Activated B cell treated with CpG ODN at 0.5 μM for 24 hours (primary cell): ENCODE results near the gene ZNF12. TPM values are rescaled to one million over a fixed set of nuclear protein-coding genes. Genes with fewer than 3 reads are reported as not detected.
A peak's percentile ranks its signal among the peaks of the same experiment; 100 is the strongest.
"Not testable (repeated sequence)": the region's sequence is repeated elsewhere in the genome, so short reads cannot be mapped to it uniquely, and the experiment has no call there.

Experiments used
- ATAC-seq: fragments of 200-7000 bp; cut with Tn5 transposase; one replicate; pipeline ENCODE4 v1.10.0; 2021; ENCODE audit warnings: low read depth, mild to moderate bottlenecking, moderate library complexity
- CTCF ChIA-PET: fragments of 350-600 bp; sonication (Branson Sonifier 250); formaldehyde crosslinking; loops from one replicate; lab custom pipeline; 2021; ENCODE audit warnings: antibody characterized with exemption; lab: Charles Lee
- POLR2A ChIA-PET: fragments of 350-600 bp; sonication (Branson Sonifier 250); formaldehyde crosslinking; loops from one replicate; lab custom pipeline; 2021; ENCODE audit warnings: antibody characterized with exemption; lab: Charles Lee
- DNase-seq: peaks from one replicate; pipeline ENCODE4 v3.0.0; 2022
- H3K27ac Mint-ChIP-seq: one replicate; pipeline ENCODE4 v1.8.0; 2020; ENCODE audit warnings: mixed read lengths
- H3K27me3 Mint-ChIP-seq: one replicate; pipeline ENCODE4 v1.8.0; 2021; ENCODE audit warnings: mixed read lengths
- H3K36me3 Mint-ChIP-seq: one replicate; pipeline ENCODE4 v1.8.0; 2021; ENCODE audit warnings: low read depth, mixed read lengths
- H3K4me1 Mint-ChIP-seq: one replicate; pipeline ENCODE4 v1.8.0; 2021; ENCODE audit warnings: mixed read lengths
- H3K4me3 Mint-ChIP-seq: one replicate; pipeline ENCODE4 v1.8.0; 2020; ENCODE audit warnings: mild to moderate bottlenecking, mixed read lengths
- H3K9me3 Mint-ChIP-seq: one replicate; pipeline ENCODE4 v1.8.0; 2020; ENCODE audit warnings: mixed read lengths
- intact Hi-C: fragments of 100-400 bp; cut with micrococcal nuclease; formaldehyde crosslinking; loops from one replicate; pipeline ENCODE4 v1.15.1; 2024
- total RNA-seq: library from RNA; stranded (reverse); gene quantifications from 2 replicates; pipeline ENCODE4 v1.2.3, GENCODE V29; 2022
- TF ChIP-seq, protein P1 (sequence below): fragments of 200-600 bp; IDR thresholded peaks from one replicate; pipeline ENCODE4 v1.8.0; 2022; ENCODE audit warnings: antibody characterized with exemption, mild to moderate bottlenecking

Gene ZNF12
- total RNA-seq, 1 donor from 2014 or later, result 35.6 TPM

DNA sequence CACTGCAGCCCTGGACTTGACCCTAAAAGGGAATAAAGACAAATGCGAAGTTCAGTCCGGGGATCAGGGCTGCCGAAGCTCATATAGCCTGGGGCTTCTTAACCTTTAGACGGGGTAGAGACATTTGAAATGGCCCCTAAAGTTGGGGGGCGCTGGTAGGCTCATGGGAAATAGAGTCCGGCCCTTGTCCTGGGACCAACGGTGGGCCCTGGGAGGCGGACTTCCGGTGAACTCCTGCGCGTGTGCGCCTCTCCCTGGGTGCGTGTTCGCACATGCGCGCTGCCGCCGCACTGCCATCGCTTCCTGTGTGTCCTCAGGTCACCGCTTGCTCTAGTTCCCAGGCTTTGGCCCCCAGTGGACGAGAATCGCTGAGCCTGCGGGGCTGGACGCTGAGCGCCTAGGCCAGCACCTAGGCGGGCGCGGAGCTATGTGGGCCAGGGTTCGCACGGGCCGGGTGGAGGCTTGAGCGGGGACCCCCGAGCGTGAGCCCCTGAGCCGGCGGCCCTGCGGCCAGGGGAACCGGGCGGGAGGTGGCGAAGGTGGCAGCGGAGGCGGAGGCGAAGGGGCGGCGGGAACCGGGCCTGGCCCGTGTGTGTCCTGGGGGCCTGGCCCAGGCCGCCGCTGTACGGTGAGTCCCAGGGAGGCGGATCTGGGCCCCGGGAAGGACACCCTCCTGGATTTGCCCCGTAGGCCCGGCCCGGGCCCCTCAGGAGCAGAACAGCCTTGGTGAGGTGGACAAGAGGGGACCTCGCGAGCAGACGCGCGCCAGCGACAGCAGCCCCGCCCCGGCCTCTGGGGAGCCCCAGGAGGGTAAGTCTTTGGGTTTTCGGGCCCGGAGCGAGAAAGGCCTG is 23.0 kb upstream of the ZNF12 start:
- POLR2A ChIA-PET, result interaction anchor here (1.0 kb wide), 1 partner anchor 23 kb away, joined by 6 read pairs; the partner anchor contains the start of gene ZNF12

DNA sequence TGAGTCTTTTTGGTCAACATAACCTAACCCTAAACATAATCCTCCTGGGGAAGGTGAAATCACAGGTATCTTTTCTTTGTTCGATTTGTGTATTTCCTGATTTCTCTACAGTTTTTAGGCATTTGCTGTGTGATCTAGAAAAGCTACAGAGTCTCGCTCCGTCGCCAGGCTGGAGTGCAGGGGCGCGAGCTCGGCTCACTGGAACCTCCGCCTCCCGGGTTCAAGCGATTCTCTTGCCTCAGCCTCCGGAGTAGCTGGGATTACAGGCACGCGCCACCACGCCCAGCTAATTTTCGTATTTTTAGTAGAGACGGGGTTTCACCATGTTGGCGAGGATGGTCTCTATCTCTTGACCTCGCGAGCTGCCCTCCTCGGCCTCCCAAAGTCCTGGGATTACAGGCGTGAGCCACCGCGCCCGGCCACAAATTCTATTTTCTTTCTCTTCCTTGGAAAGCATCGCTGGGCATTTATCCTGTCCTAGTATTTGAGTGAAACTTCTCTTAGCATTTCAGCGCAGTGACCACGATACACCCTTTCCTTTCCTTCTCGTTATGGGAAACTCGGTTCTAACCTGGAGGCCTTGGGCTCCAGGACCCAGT is 22.2 kb upstream of the ZNF12 start:
- CTCF ChIA-PET, result not testable (repeated sequence)

More for the DNA sequence above, 23.0 kb upstream of the ZNF12 start:
- Mint-ChIP-seq H3K4me3 (peak overlapping the region; percentile 88), H3K36me3 (peaks cover 28% of the 10 kb centered on the region), H3K4me1 (peaks cover 40% of the 10 kb centered on the region), H3K27ac (peak overlapping the region; percentile 78), H3K27me3 (no peaks in the 10 kb centered on the region), H3K9me3 (no peaks in the 10 kb centered on the region)
- DNase-seq (peak; percentile 75), ATAC-seq (peak; percentile 88)
- intact Hi-C loops, result loop anchor here (2.0 to 5.0 kb wide), 4 partner anchors 93 to 1238 kb away; partner anchors contain the start of genes GLCCI1, ZDHHC4 and ZNF316
- TF ChIP-seq, protein P1, sequence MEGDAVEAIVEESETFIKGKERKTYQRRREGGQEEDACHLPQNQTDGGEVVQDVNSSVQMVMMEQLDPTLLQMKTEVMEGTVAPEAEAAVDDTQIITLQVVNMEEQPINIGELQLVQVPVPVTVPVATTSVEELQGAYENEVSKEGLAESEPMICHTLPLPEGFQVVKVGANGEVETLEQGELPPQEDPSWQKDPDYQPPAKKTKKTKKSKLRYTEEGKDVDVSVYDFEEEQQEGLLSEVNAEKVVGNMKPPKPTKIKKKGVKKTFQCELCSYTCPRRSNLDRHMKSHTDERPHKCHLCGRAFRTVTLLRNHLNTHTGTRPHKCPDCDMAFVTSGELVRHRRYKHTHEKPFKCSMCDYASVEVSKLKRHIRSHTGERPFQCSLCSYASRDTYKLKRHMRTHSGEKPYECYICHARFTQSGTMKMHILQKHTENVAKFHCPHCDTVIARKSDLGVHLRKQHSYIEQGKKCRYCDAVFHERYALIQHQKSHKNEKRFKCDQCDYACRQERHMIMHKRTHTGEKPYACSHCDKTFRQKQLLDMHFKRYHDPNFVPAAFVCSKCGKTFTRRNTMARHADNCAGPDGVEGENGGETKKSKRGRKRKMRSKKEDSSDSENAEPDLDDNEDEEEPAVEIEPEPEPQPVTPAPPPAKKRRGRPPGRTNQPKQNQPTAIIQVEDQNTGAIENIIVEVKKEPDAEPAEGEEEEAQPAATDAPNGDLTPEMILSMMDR, result no peak
- CTCF ChIA-PET, result no interaction called here

DNA sequence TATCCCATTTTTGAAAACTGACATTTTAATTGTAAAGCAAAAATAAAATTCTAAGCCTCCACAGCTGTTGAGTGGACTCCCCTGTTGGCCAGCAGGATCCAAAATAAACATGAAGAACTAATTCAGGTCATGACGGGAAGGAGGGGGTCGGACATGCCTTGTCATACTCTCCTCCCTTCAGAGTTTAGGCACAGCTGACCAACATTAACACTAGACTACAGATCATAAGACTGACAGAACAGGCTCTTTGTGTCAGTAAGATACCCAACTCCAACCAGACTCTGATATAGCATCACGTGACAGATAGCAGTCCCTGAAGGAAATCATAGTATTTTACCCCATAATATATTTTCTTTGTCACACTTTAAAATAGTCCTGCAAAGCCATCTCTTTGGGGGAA is 20.9 kb upstream of the ZNF12 start:
- Mint-ChIP-seq H3K4me1 (peaks cover 43% of the 10 kb centered on the region), H3K9me3 (no peaks in the 10 kb centered on the region), H3K27me3 (no peaks in the 10 kb centered on the region), H3K36me3 (peaks cover 10% of the 10 kb centered on the region), H3K4me3 (no peak overlapping the region), H3K27ac (no peak overlapping the region)
- DNase-seq, result no peak
- ATAC-seq, result no peak
- ChIA-PET CTCF (no interaction called here), POLR2A (interaction anchor here (0.7 kb wide), 1 partner anchor 169 kb away, joined by 8 read pairs; no protein-coding TSS in a partner anchor)
- TF ChIP-seq, protein P1, result no peak
- intact Hi-C loops, result loop anchor here (2.0 to 5.0 kb wide), 4 partner anchors 91 to 1240 kb away; partner anchors contain the start of genes GLCCI1, ZDHHC4 and ZNF316

More for the DNA sequence above, 22.2 kb upstream of the ZNF12 start:
- H3K4me1 Mint-ChIP-seq, result peaks cover 45% of the 10 kb centered on the region
- H3K27me3 Mint-ChIP-seq, ATAC-seq, H3K9me3 Mint-ChIP-seq, DNase-seq: not testable (repeated sequence)
- peaks cover 22% of the 10 kb centered on the region for H3K36me3 Mint-ChIP-seq
- intact Hi-C loops, result loop anchor here (2.0 to 5.0 kb wide), 4 partner anchors 92 to 1238 kb away; partner anchors contain the start of genes GLCCI1, ZDHHC4 and ZNF316
- POLR2A ChIA-PET, result interaction anchor here (1.0 kb wide), 1 partner anchor 22 kb away, joined by 6 read pairs; the partner anchor contains the start of gene ZNF12
- peak overlapping the region; percentile 88 for H3K4me3 Mint-ChIP-seq
- peak overlapping the region; percentile 78 for H3K27ac Mint-ChIP-seq

DNA sequence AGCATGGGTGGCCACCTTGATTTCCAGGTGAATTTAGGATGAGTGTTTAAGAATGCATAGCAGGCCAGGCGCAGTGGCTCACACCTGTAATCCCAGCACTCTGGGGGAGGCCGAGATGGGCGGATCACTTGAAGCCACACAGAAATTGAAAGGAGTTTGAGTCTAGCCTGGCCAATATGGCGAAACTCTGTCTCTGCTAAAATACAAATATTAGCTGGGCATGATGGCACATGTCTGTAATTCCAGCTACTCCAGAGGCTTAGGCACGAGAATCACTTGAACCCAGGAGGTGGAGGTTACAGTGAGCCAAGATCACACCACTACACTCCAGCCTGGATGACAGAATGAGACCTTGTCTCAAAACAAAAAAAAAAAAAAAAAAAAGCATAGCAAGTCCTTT is 19.6 kb upstream of the ZNF12 start:
- POLR2A ChIA-PET, result interaction anchor here (0.7 kb wide), 1 partner anchor 218 kb away, joined by 4 read pairs; no protein-coding TSS in a partner anchor
- Mint-ChIP-seq H3K4me1 (peaks cover 42% of the 10 kb centered on the region), H3K27ac (peak overlapping the region; percentile 78)
- H3K36me3 Mint-ChIP-seq, ATAC-seq, H3K27me3 Mint-ChIP-seq, H3K9me3 Mint-ChIP-seq, DNase-seq, CTCF ChIA-PET, H3K4me3 Mint-ChIP-seq: not testable (repeated sequence)
- intact Hi-C loops, result loop anchor here (5.0 kb wide), 3 partner anchors 149 to 1241 kb away; partner anchors contain the start of genes GLCCI1 and ZDHHC4

DNA sequence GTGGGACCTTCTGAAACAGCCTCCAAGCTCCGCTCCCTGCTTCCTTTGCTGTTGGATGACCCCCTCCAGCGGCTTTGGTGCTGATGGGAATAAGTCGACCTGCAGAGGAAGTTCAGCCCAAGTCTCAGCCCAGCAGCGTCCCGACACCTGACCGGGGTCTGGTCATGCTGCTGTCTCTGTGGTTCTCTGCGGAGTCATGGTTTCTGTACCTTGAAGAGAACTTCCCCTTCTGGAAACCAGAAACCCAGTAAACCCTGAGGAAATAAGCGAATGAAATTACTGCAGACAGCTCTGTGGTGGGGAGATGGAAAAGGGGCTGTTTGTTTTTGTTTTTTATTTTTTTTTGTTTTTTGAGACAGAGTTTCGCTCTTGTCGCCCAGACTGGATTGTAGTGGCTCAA is 18.3 kb upstream of the ZNF12 start:
- DNase-seq (peak; percentile 43), ATAC-seq (peak; percentile 63)
- no peaks in the 10 kb centered on the region for H3K36me3 Mint-ChIP-seq
- TF ChIP-seq, protein P1, result no peak
- ChIA-PET CTCF (no interaction called here), POLR2A (interaction anchor here (0.6 to 1.6 kb wide), 5 partner anchors 11 to 1395 kb away, joined by 3 to 5 read pairs (median 4); partner anchors contain the start of gene INTS15)
- peak overlapping the region; percentile 78 for H3K27ac Mint-ChIP-seq
- no peaks in the 10 kb centered on the region for H3K9me3 Mint-ChIP-seq
- peak overlapping the region; percentile 62 for H3K4me3 Mint-ChIP-seq
- peaks cover 30% of the 10 kb centered on the region for H3K4me1 Mint-ChIP-seq
- intact Hi-C loops, result loop anchor here (1.0 to 5.0 kb wide), 4 partner anchors 18 to 1242 kb away; partner anchors contain the start of genes GLCCI1 and ZDHHC4
- H3K27me3 Mint-ChIP-seq, result no peaks in the 10 kb centered on the region

DNA sequence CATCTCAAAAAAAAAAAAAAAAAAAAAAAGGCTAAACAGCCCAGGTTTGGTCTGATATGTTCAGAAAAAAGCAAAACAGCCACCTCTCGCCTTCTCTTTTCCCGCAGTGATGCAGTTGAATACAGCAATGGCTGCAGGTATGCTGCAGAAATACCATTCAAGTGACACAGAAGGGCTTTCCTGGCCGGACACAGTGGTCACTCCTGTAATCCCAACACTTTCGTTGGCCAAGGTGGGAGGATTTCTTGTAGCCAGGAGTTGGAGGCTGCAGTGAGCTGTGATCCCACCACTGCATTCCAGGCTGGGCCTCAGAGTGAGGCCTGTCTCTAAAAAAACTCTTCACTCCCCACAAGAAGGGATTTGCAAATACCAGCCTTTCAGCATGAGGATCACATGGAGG is 17.6 kb upstream of the ZNF12 start:
- H3K27ac Mint-ChIP-seq, H3K36me3 Mint-ChIP-seq, H3K27me3 Mint-ChIP-seq, ATAC-seq, H3K9me3 Mint-ChIP-seq, CTCF ChIA-PET, intact Hi-C loops, H3K4me3 Mint-ChIP-seq, DNase-seq: not testable (repeated sequence)
- POLR2A ChIA-PET, result interaction anchor here (0.7 to 1.6 kb wide), 3 partner anchors 10 to 17 kb away, joined by 3 to 6 read pairs (median 5); no protein-coding TSS in a partner anchor
- H3K4me1 Mint-ChIP-seq, result peaks cover 27% of the 10 kb centered on the region
